Measurements from ENCODE around the gene SELE.

SELE gene

DNA sequence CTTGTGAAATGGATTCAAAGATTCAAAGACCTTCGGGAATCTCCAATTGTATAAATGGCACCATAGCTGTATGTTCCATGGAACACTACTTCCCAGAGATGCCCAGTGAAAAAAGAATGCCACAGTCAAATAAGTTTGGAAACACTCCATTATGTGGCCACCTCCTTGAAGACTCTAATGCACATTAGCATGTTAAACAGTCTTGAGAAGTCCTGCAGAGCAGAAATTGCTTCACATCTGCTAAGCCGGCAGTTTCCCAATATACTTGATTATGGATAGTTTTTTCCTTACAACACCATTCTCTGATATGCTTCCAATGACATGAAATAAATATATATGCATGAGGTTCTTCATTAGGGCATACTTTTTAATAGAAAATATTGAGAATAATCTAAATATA lies 12.7 kb upstream of the SELE start:
- in situ Hi-C loops (cut with HindIII; ENCODE audit: low sequenced_read_pairs), result no loop called here
- TF ChIP-seq CTCF (IDR thresholded peaks at IDR 0.05; ENCODE audit: low read depth, low read length), result no peak
- no peak overlapping the region for H3K4me3 ChIP-seq (ENCODE audit: low read depth, low read length)

DNA sequence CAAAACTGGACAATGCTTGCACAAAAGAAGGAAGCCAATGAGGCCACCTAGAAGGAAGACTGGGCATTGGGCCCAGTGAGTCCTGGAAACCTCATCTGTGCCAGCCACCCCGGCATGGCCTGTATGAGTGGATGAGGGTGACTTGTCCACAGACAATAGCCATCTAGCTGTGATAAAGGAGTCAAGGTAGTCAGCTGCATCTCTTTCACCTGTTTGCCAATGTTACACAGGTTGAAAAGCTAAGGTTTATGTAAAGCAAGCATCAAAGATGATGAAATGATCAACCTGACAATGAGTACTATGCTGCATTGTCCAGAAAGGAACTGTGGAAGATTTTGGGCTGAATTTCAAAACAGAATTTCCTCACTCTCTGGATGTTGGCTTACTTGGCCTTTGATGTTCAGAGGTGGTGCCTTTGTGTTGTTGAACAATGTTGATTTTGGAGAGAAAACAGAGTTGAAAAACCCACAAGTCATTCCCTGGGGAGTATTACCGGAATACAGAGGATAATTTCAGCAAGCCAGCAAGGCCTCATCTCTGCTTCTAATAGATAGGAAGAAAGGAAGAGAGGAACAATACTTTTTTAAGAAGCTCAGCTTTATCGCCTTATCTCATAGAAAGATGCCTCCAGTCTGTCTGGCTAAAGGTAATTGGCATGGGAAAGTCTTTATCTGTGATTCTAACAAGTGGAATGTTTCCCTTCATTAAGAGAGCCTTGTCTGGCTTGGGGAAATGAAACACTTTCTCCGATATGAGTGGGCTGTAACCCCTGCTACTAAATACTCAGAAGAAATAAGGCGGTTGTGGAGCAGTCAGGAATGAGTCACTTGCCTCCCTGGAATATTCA lies 11.4 kb upstream of the SELE start:
- in situ Hi-C loops (cut with HindIII; ENCODE audit: low sequenced_read_pairs), result no loop called here
- H3K4me3 ChIP-seq (ENCODE audit: low read depth, low read length), result no peak overlapping the region
- DNase-seq (ENCODE audit: low read depth, low spot score), result peak; percentile 83
- no peak for TF ChIP-seq CTCF (IDR thresholded peaks at IDR 0.05; ENCODE audit: low read depth, low read length)

More for the DNA sequence above, 12.7 kb upstream of the SELE start:
- DNase-seq (ENCODE audit: low read depth, low spot score), result no peak

- peak; percentile 75 for DNase-seq (ENCODE audit: low read depth, low spot score)
- H3K4me3 ChIP-seq (ENCODE audit: low read depth, low read length), result no peak overlapping the region
- no peak for TF ChIP-seq CTCF (IDR thresholded peaks at IDR 0.05; ENCODE audit: low read depth, low read length)
- in situ Hi-C loops (cut with HindIII; ENCODE audit: low sequenced_read_pairs), result no loop called here
Observed at GRCh38 chr1:169741666-169742394, 8.0 kb upstream of the SELE start.

DNA sequence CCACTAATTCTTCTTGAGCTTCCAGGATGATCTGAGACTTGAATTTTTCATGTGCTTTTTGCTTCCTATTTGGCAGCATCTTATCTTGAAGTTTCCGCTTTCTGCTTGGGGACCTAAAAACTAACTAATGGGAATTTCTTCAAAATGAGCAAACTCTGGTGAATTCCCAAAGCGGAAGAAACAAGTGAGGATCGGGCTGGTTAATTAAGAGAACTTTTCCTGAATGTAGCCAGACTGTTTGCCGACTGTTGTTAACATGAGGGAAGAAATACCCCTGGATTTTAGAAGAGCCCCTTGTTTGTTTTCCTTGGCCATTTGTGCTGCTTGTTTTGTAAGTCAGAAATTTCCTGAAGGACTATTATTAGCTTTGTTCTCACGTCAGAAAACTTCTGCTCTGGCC lies 6.1 kb upstream of the SELE start:
- DNase-seq (ENCODE audit: low read depth, low spot score), result no peak
- H3K4me3 ChIP-seq (ENCODE audit: low read depth, low read length), result no peak overlapping the region
- no peak for TF ChIP-seq CTCF (IDR thresholded peaks at IDR 0.05; ENCODE audit: low read depth, low read length)
- in situ Hi-C loops (cut with HindIII; ENCODE audit: low sequenced_read_pairs), result no loop called here

- DNase-seq (ENCODE audit: low read depth, low spot score), result no peak
- TF ChIP-seq CTCF (IDR thresholded peaks at IDR 0.05; ENCODE audit: low read depth, low read length), result no peak
- in situ Hi-C loops (cut with HindIII; ENCODE audit: low sequenced_read_pairs), result no loop called here
- H3K4me3 ChIP-seq (ENCODE audit: low read depth, low read length), result no peak overlapping the region
Observed at GRCh38 chr1:169731446-169731845, 2.4 kb downstream of the SELE start.

DNA sequence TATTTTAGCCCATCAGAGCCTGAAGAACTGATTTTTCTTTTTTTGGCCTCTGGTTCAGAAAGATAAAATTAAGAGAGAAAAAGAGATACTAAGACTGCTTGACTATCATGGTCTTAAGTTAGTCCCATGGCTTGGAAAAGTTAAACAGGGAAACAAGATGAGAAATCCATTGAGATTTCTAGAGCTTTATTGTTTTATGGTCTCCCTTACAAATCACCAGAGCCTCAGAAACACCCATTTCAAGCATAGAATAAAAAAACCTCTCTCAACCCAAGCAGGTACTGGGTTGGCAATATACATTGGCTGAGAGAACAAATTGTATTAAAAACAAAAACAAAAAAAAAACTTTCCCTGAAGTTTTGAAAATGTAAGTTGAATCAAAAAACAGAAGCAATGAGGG lies 3.9 kb downstream of the SELE start:
- no peak for TF ChIP-seq CTCF (IDR thresholded peaks at IDR 0.05; ENCODE audit: low read depth, low read length)
- no peak overlapping the region for H3K4me3 ChIP-seq (ENCODE audit: low read depth, low read length)
- no peak for DNase-seq (ENCODE audit: low read depth, low spot score)
- in situ Hi-C loops (cut with HindIII; ENCODE audit: low sequenced_read_pairs), result no loop called here
